Astrocyte of the cerebellum (primary cell): ENCODE results near the gene SYTL1.

Source experiments
- DNase-seq: peaks from one replicate; pipeline ENCODE4 v3.0.0-alpha.2; 2011; ENCODE audit warnings: low read depth
- H3K4me3 ChIP-seq: 2 replicates; pipeline ENCODE4 v1.5.1; 2011; ENCODE audit warnings: mild to moderate bottlenecking, low read depth, low read length, moderate library complexity
- in situ Hi-C: cut with HindIII; loops from 2 replicates; pipeline ENCODE4 v1.10.0; 2017; ENCODE audit warnings: low sequenced_read_pairs
- TF ChIP-seq, protein P1 (sequence below): IDR thresholded peaks from 2 replicates; pipeline ENCODE4 v1.5.1; 2012; ENCODE audit warnings: low read length, low read depth, moderate library complexity, mild to moderate bottlenecking; ENCODE audit errors: missing control alignments

Gene SYTL1

DNA sequence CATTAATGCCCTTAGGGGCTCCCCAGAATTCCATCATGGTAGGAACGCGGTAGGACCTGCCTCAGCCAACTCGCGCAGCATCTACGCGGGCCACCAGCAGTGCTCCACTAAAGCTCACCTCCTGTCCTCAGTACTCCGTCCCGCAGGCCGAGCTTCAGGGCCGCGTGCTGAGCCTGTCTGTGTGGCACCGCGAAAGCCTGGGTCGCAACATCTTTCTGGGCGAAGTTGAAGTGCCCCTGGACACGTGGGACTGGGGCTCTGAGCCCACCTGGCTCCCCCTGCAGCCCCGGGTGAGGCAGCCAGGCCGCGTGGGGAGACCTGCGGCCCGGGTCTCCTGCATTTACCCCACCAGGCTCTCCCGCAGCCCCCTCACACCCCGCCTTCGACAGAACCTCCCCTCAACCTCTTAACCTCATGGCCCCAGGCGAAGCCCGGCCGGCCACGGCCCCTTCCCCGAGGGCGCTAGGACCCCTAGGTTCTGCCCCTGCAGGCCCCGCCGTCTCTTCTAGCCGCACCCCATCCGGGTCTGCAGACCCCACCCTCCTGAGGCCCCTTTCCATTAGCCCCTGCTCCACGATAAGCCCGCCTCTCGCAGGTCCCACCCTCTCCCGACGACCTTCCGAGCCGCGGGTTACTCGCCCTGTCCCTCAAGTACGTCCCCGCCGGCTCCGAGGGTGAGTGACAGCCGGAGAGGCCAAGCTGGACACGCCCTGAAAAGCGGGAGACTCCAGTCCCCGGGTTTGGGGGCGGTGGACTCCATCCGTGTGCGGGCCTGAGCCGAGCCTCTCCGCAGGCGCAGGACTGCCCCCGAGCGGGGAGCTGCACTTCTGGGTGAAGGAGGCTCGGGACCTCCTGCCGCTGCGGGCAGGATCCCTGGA is 9.1 kb downstream of the SYTL1 start:
- no peak overlapping the region for H3K4me3 ChIP-seq
- in situ Hi-C loops: no loop called here
- DNase-seq: no peak
- TF ChIP-seq, protein P1, sequence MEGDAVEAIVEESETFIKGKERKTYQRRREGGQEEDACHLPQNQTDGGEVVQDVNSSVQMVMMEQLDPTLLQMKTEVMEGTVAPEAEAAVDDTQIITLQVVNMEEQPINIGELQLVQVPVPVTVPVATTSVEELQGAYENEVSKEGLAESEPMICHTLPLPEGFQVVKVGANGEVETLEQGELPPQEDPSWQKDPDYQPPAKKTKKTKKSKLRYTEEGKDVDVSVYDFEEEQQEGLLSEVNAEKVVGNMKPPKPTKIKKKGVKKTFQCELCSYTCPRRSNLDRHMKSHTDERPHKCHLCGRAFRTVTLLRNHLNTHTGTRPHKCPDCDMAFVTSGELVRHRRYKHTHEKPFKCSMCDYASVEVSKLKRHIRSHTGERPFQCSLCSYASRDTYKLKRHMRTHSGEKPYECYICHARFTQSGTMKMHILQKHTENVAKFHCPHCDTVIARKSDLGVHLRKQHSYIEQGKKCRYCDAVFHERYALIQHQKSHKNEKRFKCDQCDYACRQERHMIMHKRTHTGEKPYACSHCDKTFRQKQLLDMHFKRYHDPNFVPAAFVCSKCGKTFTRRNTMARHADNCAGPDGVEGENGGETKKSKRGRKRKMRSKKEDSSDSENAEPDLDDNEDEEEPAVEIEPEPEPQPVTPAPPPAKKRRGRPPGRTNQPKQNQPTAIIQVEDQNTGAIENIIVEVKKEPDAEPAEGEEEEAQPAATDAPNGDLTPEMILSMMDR: no peak

DNA sequence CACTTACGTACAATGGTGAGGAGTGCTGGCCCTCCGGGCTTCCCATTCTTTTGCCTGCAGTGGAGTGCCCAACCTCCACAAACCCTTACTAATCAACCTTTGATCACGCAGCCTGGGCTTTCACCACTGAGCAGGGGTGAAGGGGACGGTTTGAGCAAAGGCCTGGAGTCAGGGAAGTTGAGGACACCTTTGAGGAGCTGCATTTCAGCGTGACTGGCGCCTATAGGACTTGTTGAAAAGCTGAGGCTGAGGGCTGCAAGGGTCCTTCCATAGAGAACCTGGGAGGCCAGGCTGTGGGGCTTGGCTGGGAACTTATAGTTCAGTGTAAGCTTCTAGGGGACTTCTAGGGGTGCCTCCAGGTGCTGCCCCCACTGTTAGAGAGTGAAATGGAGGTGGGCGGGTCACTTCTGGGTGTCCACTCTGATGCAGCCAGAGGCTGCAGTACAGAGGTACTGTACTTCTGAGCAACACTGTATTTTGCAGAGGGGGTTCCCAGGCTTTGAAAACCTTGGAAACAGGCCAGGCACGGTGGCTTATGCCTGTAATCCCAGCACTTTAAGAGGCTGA is 9.8 kb downstream of the SYTL1 start:
- TF ChIP-seq, protein P1: no peak
- no peak for DNase-seq
- H3K4me3 ChIP-seq: no peak overlapping the region
- in situ Hi-C loops: no loop called here

DNA sequence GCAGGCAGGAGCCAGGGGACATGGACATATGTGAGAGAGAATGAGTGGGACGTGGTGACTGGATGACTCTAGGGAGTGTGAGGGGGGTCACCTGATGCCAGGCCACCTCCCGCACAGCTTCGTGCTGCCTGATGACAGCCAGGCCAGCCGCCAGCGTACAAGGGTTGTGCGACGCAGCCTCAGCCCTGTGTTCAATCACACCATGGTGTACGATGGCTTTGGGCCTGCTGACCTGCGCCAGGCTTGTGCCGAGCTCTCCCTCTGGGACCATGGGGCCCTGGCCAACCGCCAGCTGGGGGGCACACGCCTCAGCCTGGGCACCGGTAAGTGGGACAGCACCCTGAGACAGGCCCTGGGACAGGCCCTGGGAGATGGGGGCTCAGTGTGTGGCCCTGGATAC is 11.3 kb downstream of the SYTL1 start:
- no peak for DNase-seq
- TF ChIP-seq, protein P1: no peak
- no peak overlapping the region for H3K4me3 ChIP-seq
- in situ Hi-C loops: no loop called here

DNA sequence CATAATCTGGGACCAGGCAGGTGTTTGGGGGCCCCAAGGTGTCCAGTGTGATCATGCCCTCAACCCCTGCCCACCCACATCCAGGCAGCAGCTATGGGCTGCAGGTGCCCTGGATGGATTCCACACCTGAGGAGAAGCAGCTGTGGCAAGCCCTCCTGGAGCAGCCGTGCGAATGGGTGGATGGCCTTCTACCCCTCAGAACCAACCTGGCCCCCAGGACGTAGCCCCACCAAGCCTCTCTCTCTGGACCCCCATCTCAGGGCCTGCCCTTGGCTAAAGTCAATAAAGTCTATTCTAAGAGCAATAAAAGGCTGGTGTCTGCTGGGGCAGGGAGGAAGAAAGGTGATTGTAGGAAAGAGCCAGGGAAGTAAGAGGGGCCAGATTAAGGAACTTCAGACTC is 11.8 kb downstream of the SYTL1 start:
- no peak for DNase-seq
- TF ChIP-seq, protein P1: no peak
- in situ Hi-C loops: no loop called here
- H3K4me3 ChIP-seq: no peak overlapping the region

DNA sequence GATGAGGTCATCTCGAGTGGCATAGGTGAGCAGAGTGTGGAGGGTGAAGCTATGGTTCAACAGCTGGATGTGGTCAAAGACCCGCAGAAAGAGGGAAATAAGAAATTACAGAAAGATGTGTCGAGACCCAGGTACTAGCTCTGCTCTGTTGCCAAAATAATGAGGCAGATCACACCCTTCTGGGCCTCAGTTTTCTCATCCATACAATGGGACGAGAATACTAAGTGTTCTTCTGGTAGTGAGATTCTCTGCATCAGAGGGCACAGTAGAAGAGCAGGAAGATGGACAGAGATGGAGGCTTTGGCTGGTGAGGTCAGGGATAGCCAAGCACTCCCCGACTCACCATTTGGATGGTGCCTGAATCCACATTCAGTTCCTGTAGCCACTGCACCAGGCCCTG is 13.9 kb downstream of the SYTL1 start:
- in situ Hi-C loops: no loop called here
- DNase-seq: no peak
- H3K4me3 ChIP-seq: no peak overlapping the region
- TF ChIP-seq, protein P1: no peak

DNA sequence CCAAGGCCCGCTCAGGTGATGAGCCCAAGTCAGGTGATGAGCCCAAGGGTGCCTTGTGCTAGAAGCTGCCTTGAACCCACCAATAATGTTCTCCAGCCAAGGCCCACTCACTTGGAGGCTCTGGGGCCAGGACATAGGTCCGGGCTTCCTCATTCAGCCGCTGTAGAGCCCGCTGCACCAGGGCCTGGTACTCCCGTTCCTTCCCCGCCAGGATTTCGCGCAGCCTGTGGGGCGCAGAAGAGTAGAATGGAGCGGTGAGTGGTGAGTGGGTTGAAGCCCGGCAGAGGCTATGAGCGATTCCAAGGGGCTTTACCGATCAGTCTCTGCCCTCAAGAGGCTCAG is 14.4 kb downstream of the SYTL1 start:
- H3K4me3 ChIP-seq: no peak overlapping the region
- in situ Hi-C loops: no loop called here
- TF ChIP-seq, protein P1: no peak
- DNase-seq: no peak
